DOHH2 (cell line): ENCODE results near the gene GSG1.

Source experiments
- H3F3A ChIP-seq: fragments of 200-600 bp; sonication (generic), shearing (Covaris generic); 2 replicates; pipeline ENCODE4 v1.6.0; 2016; ENCODE audit warnings: antibody characterized with exemption, mild to moderate bottlenecking; ENCODE audit not compliant: control insufficient read depth, insufficient read depth
- H3K27ac ChIP-seq: fragments of 200-600 bp; sonication (generic); 2 replicates; pipeline ENCODE4 v1.5.1; 2014; ENCODE audit warnings: low read depth, mild to moderate bottlenecking, low read length, moderate library complexity
- H3K27me3 ChIP-seq: fragments of 200-600 bp; sonication (generic); 2 replicates; pipeline ENCODE4 v1.6.1; 2014; ENCODE audit warnings: mild to moderate bottlenecking, low read length, mixed read lengths; ENCODE audit not compliant: control insufficient read depth
- H3K36me3 ChIP-seq: fragments of 200-600 bp; sonication (generic); 2 replicates; pipeline ENCODE4 v1.6.1; 2014; ENCODE audit warnings: mild to moderate bottlenecking, low read length, moderate library complexity, mixed read lengths; ENCODE audit not compliant: control insufficient read depth
- H3K4me1 ChIP-seq: fragments of 200-600 bp; sonication (generic); 2 replicates; pipeline ENCODE4 v1.6.1; 2014; ENCODE audit warnings: mild to moderate bottlenecking, low read length, mixed read lengths; ENCODE audit not compliant: control insufficient read depth
- H3K4me2 ChIP-seq: fragments of 200-600 bp; sonication (generic); 2 replicates; pipeline ENCODE4 v1.6.0; 2014; ENCODE audit warnings: mild to moderate bottlenecking, low read length, moderate library complexity
- H3K4me3 ChIP-seq: fragments of 200-600 bp; sonication (generic); 2 replicates; pipeline ENCODE4 v1.5.1; 2014; ENCODE audit warnings: mild to moderate bottlenecking, low read length, mixed read lengths
- H3K79me2 ChIP-seq: fragments of 200-600 bp; sonication (generic); 2 replicates; pipeline ENCODE4 v1.6.1; 2014; ENCODE audit warnings: mild to moderate bottlenecking, low read length, mixed read lengths; ENCODE audit not compliant: control insufficient read depth
- H3K9me2 ChIP-seq: fragments of 200-600 bp; sonication (generic); replicated peaks from 2 replicates; pipeline ENCODE4 v1.6.1; 2014; ENCODE audit warnings: mild to moderate bottlenecking, low read length, mixed read lengths; ENCODE audit not compliant: control insufficient read depth
- H3K9me3 ChIP-seq: fragments of 200-600 bp; sonication (generic); 2 replicates; pipeline ENCODE4 v1.6.1; 2014; ENCODE audit warnings: antibody characterized with exemption, low read length, mixed read lengths; ENCODE audit not compliant: control insufficient read depth, insufficient read depth
- H4K20me1 ChIP-seq: fragments of 200-600 bp; sonication (generic); 2 replicates; pipeline ENCODE4 v1.6.0; 2014; ENCODE audit warnings: low read depth, mild to moderate bottlenecking, antibody characterized with exemption, low read length, moderate library complexity; ENCODE audit not compliant: control insufficient read depth, insufficient read depth
- CTCF ChIP-seq: fragments of 200-600 bp; sonication (generic); IDR thresholded peaks from one replicate; pipeline ENCODE4 v1.5.1; 2014; ENCODE audit warnings: antibody characterized with exemption, mild to moderate bottlenecking, low read depth, low read length; ENCODE audit not compliant: poor library complexity, severe bottlenecking
- EZH2phosphoT487 ChIP-seq: fragments of 200-600 bp; sonication (generic); IDR thresholded peaks from 2 replicates; pipeline ENCODE4 v1.6.1; 2017; ENCODE audit warnings: borderline replicate concordance, mild to moderate bottlenecking, antibody characterized with exemption, low read length, moderate library complexity, mixed read lengths

The GSG1 gene

GRCh38 chr12:13071305-13072280, 31.9 kb downstream of the GSG1 start:
- H3K79me2 ChIP-seq, result no peaks in the 10 kb centered on the region
- no peaks in the 10 kb centered on the region for H3K27me3 ChIP-seq
- no peaks in the 10 kb centered on the region for H3K4me1 ChIP-seq
- no peaks in the 10 kb centered on the region for H3K36me3 ChIP-seq
- no peaks in the 10 kb centered on the region for H3F3A ChIP-seq
- no peaks in the 10 kb centered on the region for H4K20me1 ChIP-seq
- H3K27ac ChIP-seq, result no peak overlapping the region
- TF ChIP-seq EZH2phosphoT487 (no peak), CTCF (no peak)
- no peaks in the 10 kb centered on the region for H3K9me2 ChIP-seq
- no peaks in the 10 kb centered on the region for H3K9me3 ChIP-seq
- no peak overlapping the region for H3K4me2 ChIP-seq
- no peak overlapping the region for H3K4me3 ChIP-seq

GRCh38 chr12:13069380-13069779, 34.1 kb downstream of the GSG1 start:
- no peaks in the 10 kb centered on the region for H3F3A ChIP-seq
- H3K4me2 ChIP-seq, result no peak overlapping the region
- H3K4me3 ChIP-seq, result no peak overlapping the region
- H3K27me3 ChIP-seq, result no peaks in the 10 kb centered on the region
- H3K79me2 ChIP-seq, result no peaks in the 10 kb centered on the region
- H4K20me1 ChIP-seq, result no peaks in the 10 kb centered on the region
- H3K9me2 ChIP-seq, result no peaks in the 10 kb centered on the region
- no peaks in the 10 kb centered on the region for H3K9me3 ChIP-seq
- TF ChIP-seq EZH2phosphoT487 (no peak), CTCF (no peak)
- no peaks in the 10 kb centered on the region for H3K36me3 ChIP-seq
- H3K4me1 ChIP-seq, result no peaks in the 10 kb centered on the region
- no peak overlapping the region for H3K27ac ChIP-seq

- no peaks in the 10 kb centered on the region for H3K79me2 ChIP-seq
- no peaks in the 10 kb centered on the region for H3K9me2 ChIP-seq
- H3K9me3 ChIP-seq, result no peaks in the 10 kb centered on the region
- TF ChIP-seq EZH2phosphoT487 (no peak), CTCF (no peak)
- no peaks in the 10 kb centered on the region for H3K36me3 ChIP-seq
- H3K4me1 ChIP-seq, result no peaks in the 10 kb centered on the region
- no peak overlapping the region for H3K27ac ChIP-seq
- no peaks in the 10 kb centered on the region for H3K27me3 ChIP-seq
- H3K4me3 ChIP-seq, result no peak overlapping the region
- no peaks in the 10 kb centered on the region for H3F3A ChIP-seq
- H3K4me2 ChIP-seq, result no peak overlapping the region
- no peaks in the 10 kb centered on the region for H4K20me1 ChIP-seq
These were observed 36.1 kb downstream of the GSG1 start for GRCh38 chr12:13067322-13067721.
